Neural progenitor cell (in vitro differentiated cells): ENCODE results near the gene AUNIP.

Experiments
- CTCF ChIP-seq: fragments of 200-600 bp; sonication (generic); IDR thresholded peaks from 2 replicates; pipeline ENCODE4 v1.5.1; 2017; ENCODE audit warnings: antibody characterized with exemption, mild to moderate bottlenecking
- EZH2 ChIP-seq: fragments of 200-600 bp; sonication (generic); IDR thresholded peaks from 2 replicates; pipeline ENCODE4 v1.6.1; 2017; ENCODE audit warnings: antibody characterized with exemption, mild to moderate bottlenecking, moderate library complexity
- EZH2phosphoT487 ChIP-seq: fragments of 200-600 bp; sonication (generic); IDR thresholded peaks from 2 replicates; pipeline ENCODE4 v1.6.1; 2017; ENCODE audit warnings: antibody characterized with exemption

- TF ChIP-seq EZH2 (no peak), CTCF (peak; percentile 34), EZH2phosphoT487 (no peak)
Observed at GRCh38 chr1:25817840-25818501, 41.3 kb downstream of the AUNIP start.
